HG03378 (cell line): ENCODE measurements around the gene DNAI1.
"Not testable (repeated sequence)": the region's sequence is repeated elsewhere in the genome, so short reads cannot be mapped to it uniquely, and the experiment has no call there.

Experiments used
- ATAC-seq: cut with Tn5 transposase; IDR thresholded peaks from one replicate; pipeline ENCODE4 v1.9.1; 2021; ENCODE audit warnings: mild to moderate bottlenecking, moderate library complexity; ENCODE audit not compliant: unreplicated experiment

Gene DNAI1

GRCh38 chr9:34450644-34451043 lies 8.0 kb upstream of the DNAI1 start:
- no peak for ATAC-seq

DNA sequence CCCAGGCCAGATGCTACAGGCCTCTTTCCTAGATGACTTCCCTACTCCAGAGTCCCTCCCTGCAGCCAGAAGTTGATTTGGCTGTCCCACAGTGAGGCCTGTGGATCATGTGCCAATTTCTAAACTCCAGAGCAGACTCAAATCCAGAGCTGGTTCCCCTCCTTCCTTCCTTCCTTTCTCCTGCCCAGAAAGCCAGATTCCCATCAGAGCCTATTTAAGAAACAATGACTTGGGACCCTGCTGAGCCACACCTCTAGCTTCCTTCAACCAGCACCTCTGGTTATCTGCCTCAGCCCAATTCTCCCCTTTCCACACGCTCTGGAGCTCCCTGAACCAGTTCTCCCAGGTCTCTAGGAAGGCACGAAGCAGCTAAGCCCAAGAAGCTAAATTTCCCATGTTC lies 7.5 kb upstream of the DNAI1 start:
- ATAC-seq: no peak

DNA sequence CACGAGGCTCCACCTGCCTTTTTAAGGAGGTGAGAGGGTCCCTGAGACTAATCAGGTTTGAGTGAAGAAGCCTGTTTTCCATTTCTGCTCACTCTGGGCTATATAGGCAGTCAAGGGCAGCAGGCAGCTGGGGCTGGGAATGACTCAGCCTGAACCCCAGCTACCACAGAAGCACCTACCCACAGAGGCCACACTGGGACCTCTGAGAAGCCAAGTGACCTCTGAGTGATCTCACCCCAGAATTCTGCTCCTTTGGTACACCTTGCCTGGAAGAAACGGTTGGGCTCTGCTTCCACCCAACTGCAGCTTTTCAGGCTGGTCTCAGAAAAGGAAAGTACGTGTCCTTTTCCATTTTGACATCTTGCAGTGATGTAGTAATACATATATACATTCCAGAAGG lies 7.1 kb upstream of the DNAI1 start:
- peak; percentile 65 for ATAC-seq

DNA sequence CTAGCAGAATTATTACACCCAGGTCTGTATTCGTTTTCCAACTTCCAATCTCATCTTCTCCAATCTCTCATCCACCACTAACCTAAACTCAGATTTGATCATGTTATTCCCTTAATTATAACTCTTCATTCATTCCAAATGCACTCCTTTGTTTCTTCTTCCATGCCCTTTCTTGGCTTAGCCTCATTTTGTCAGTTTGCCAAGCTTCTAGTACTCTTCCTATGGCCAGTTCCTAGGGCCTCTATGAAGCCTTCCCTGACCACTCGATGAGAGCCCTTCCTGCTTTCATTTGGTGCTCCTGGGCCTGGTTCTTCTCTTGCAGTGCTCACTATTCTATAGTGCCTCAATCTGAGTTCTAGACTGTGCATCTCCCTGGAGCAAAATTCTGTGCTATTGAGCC lies 6.0 kb upstream of the DNAI1 start:
- no peak for ATAC-seq

- ATAC-seq: no peak
Measured at GRCh38 chr9:34454571-34455065, 4.0 kb upstream of the DNAI1 start.

DNA sequence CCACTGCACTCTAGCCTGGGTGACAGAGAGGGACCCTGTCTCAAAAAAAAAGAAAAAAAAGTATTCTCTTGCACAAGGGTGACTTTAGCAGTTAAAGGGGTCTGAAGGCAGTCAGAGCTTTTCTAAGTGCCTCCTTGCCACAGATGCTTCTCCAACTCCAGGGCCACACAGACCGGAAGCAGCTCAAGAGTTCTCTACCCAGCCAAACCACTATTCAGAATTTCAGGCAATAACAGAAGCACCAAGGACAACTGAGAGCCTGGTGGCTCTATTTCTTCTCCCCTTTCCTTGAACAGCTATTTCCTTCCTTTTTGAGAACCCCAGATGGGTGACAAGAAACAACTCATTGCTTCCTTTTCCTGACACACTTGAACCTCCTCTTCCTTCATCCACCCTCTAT lies 2.5 kb upstream of the DNAI1 start:
- no peak for ATAC-seq

- ATAC-seq: no peak
Measured at GRCh38 chr9:34456746-34457145, 1.9 kb upstream of the DNAI1 start.

DNA sequence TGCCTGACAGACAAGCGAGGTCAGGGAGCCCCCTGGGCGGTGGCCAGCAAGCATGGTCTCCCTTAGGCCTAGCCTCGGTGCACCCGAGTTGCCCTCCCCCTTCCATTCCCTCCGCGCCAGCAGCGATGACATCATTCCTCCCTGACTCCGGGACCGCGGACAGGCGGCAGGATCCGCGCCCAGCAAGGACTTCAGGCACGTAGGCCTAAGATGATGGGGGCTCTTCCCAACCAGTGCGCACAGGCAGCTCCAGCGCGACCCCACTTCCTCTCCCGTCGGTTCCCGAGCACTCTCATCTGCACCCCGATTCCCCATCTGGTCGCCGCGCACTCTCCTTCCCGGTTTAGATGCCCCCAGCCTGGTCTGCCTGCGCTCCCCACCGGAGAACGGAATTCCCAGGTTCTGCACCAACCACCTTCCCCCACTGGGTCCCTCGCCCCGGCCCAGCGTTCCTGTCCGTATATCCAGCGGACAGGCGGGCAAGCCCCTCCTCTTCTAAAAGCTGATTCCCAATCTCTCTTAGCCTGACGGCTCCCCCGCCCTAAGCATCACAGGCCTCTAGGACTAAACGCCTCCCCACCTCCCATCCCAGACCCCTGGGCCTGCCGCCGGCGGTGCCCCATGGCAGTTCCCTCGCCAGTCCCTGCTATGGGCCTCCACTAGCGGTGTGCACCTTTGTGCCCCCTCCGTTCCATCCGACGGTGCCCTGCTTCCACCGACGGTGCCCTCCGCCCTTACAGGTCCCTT lies 1.2 kb upstream of the DNAI1 start:
- ATAC-seq: no peak

- ATAC-seq: no peak
Measured at GRCh38 chr9:34458959-34459340, 345 bp downstream of the DNAI1 start.

- no peak for ATAC-seq
Measured at GRCh38 chr9:34459356-34459755, 751 bp downstream of the DNAI1 start.

DNA sequence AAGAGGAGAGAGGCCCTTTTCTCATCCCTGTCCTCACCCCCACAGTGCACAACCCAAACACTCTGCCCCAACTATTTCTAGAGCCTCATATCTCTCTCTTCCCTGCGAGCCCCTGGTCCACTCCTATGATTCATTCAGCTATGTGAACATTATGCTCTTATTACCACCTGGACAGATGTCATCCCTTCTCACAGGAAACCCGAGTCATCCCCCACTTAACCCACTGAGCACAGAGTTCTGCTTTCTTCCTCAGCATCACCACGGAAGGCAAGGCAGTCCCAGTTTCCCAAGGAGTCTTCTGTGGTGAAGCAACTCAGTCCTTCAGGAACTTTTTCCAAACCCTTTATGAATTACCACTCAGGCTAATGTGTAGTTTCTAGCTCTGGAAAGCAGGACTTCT lies 1.3 kb downstream of the DNAI1 start:
- ATAC-seq: no peak

DNA sequence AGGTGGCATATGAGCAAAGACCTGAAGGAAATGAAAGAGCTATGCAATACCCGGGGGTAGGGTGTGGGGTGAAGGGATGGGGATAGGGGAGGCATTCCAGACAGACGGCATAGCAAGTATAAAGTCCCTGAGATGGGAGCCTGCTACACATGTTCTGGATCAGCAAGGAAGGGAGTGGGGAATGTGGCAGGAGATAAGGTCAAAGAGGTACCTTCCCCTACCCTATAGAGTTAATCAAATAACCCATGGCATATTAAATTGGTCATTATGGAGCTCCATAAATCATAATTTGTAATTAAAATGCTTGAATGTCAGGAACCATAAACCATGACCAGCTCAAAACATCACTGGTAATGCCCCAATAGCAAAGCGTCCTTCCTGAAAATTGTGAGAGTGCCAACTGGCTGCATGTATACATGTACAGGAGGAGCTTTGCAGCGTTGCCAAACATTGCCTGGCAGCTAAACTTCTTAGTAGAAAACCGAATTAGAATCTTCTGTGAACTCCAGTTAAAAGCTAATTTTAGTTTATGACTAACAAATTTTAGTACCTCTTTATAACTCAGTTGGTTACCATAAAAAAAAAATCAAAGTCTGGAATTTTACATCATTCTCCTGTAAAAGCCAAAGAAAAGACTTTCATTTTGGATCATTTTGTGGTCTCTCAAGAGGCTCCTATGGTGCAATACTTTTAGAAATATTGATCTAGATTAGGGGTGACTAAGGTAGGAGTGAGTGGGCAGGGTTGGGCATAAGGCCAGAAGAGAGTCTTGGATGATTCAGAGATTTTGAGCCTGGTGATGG lies 4.7 kb downstream of the DNAI1 start:
- ATAC-seq: no peak

DNA sequence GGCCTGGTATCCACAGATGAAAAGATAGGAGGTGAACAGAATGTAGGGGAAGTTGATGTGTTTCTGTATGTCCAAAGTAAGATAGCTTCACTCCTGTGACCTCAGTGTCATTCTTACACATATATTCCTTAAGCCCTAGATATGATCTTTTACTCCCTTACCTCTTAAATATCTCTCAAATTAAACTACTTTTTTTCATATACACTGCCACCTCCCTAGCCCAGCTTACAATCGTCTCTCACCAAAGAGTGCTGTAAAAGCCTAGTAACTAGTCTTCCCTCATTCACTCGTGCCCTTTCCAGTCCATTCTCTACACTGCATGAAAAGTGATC lies 5.3 kb downstream of the DNAI1 start:
- ATAC-seq: no peak

- ATAC-seq: no peak
Measured at GRCh38 chr9:34464571-34464970, 6.0 kb downstream of the DNAI1 start.

- no peak for ATAC-seq
Measured at GRCh38 chr9:34465468-34465867, 6.9 kb downstream of the DNAI1 start.

- no peak for ATAC-seq
Measured at GRCh38 chr9:34475097-34475496, 16.5 kb downstream of the DNAI1 start.

DNA sequence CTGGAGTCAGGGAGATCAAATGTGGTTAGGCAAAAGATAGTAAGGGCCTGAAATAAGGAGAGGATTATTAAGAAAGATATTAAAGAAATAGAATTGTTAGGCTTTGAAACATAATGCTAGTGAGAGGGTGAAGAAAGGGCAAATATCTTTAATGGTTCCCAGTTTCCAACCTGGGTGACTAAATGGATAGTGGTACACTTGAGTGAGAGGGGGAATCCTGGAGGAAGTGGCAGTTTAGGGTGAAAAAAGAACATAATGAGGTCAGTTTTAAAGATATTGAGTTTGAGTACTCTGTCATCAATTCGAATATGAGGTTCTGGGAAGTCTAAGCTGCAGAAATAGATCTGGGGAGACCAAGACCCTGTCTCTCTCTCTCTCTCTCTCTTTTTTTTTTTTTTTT lies 18.9 kb downstream of the DNAI1 start:
- no peak for ATAC-seq

- no peak for ATAC-seq
Measured at GRCh38 chr9:34479431-34479866, 20.8 kb downstream of the DNAI1 start.

- ATAC-seq: not testable (repeated sequence)
Measured at GRCh38 chr9:34481620-34482019, 23.0 kb downstream of the DNAI1 start.

- not testable (repeated sequence) for ATAC-seq
Measured at GRCh38 chr9:34482746-34483145, 24.1 kb downstream of the DNAI1 start.

GRCh38 chr9:34484678-34485077 lies 26.1 kb downstream of the DNAI1 start:
- no peak for ATAC-seq

GRCh38 chr9:34485822-34486221 lies 27.2 kb downstream of the DNAI1 start:
- ATAC-seq: no peak
